Cardiac muscle cell (in vitro differentiated cells and primary cell): ENCODE measurements around the gene MRC2. TPM values are rescaled to one million over a fixed set of nuclear protein-coding genes. Genes with fewer than 3 reads are reported as not detected.
A peak's percentile ranks its signal among the peaks of the same experiment; 100 is the strongest.

Experiments
- DNase-seq, 2 donors: peaks; one replicate each; pipeline versions ENCODE4 v3.0.0 to v3.0.0-alpha.2; 2010 to 2017; ENCODE audit warnings: low read depth in 1 of 2, low spot score in 1 of 2
- H3K27ac ChIP-seq: fragments of 200-600 bp; sonication (generic); 2 replicates; pipeline ENCODE4 v1.5.1; 2016
- H3K27me3 ChIP-seq: fragments of 200-600 bp; sonication (generic); 2 replicates; pipeline ENCODE4 v1.6.0; 2016; ENCODE audit warnings: control low read depth
- H3K36me3 ChIP-seq: fragments of 200-600 bp; sonication (generic); 2 replicates; pipeline ENCODE4 v1.5.1; 2016; ENCODE audit warnings: control low read depth
- H3K4me1 ChIP-seq: fragments of 200-600 bp; sonication (generic); 2 replicates; pipeline ENCODE4 v1.8.1; 2017; ENCODE audit warnings: low read depth, mild to moderate bottlenecking, mixed run types
- H3K4me3 ChIP-seq: fragments of 200-600 bp; sonication (generic); 2 replicates; pipeline ENCODE4 v1.5.1; 2016; ENCODE audit warnings: mild to moderate bottlenecking
- H3K9me3 ChIP-seq: fragments of 200-600 bp; sonication (generic); 2 replicates; pipeline ENCODE4 v1.5.1; 2017; ENCODE audit warnings: low read depth, mild to moderate bottlenecking, control low read depth
- CTCF ChIP-seq: IDR thresholded peaks from 2 replicates; pipeline ENCODE4 v1.5.1; 2012; ENCODE audit warnings: low read depth, mild to moderate bottlenecking, low read length
- polyA plus RNA-seq: library from polyadenylated mRNA; unstranded; fragments of >200 nt; fragmentation: Nextera tagmentation; extraction: Ambion mirVana; gene quantifications from 2 replicates; pipeline ENCODE4 v1.2.1, GENCODE V29; 2016
- total RNA-seq: library from RNA; depleted of rRNA; stranded (reverse); fragments of >200 nt; gene quantifications from 2 replicates; pipeline ENCODE4 v1.2.3, GENCODE V29; 2016

The MRC2 gene
- total and polyA plus RNA-seq, 2 experiments from 2014 or later: 53.1 to 136 TPM

- H3K9me3 ChIP-seq: no peaks in the 10 kb centered on the region
- no peak overlapping the region for H3K4me3 ChIP-seq
- H3K36me3 ChIP-seq: no peaks in the 10 kb centered on the region
- H3K27me3 ChIP-seq: no peaks in the 10 kb centered on the region
- no peak for DNase-seq
- H3K4me1 ChIP-seq: peaks cover 5% of the 10 kb centered on the region
- H3K27ac ChIP-seq: no peak overlapping the region
- no peak for TF ChIP-seq CTCF
These were observed 16.0 kb downstream of the MRC2 start for GRCh38 chr17:62643496-62643895.

GRCh38 chr17:62644487-62645173 lies 17.2 kb downstream of the MRC2 start:
- peak in 1 of 2 donors; percentile 63 for DNase-seq
- H3K9me3 ChIP-seq: no peaks in the 10 kb centered on the region
- H3K27ac ChIP-seq: peak overlapping the region; percentile 56
- no peaks in the 10 kb centered on the region for H3K36me3 ChIP-seq
- no peak overlapping the region for H3K4me3 ChIP-seq
- H3K4me1 ChIP-seq: peaks cover 5% of the 10 kb centered on the region
- no peak for TF ChIP-seq CTCF
- H3K27me3 ChIP-seq: no peaks in the 10 kb centered on the region

- Histone ChIP-seq H3K27me3 (no peaks in the 10 kb centered on the region), H3K36me3 (no peaks in the 10 kb centered on the region), H3K4me3 (no peak overlapping the region), H3K27ac (peak overlapping the region; percentile 9), H3K9me3 (no peaks in the 10 kb centered on the region), H3K4me1 (peaks cover 18% of the 10 kb centered on the region)
- no peak for TF ChIP-seq CTCF
- no peak for DNase-seq
These were observed 20.9 kb downstream of the MRC2 start for GRCh38 chr17:62648251-62648955.

- H3K27me3 ChIP-seq: no peaks in the 10 kb centered on the region
- no peak for TF ChIP-seq CTCF
- H3K4me3 ChIP-seq: no peak overlapping the region
- peaks cover 22% of the 10 kb centered on the region for H3K4me1 ChIP-seq
- H3K27ac ChIP-seq: peak overlapping the region; percentile 9
- no peaks in the 10 kb centered on the region for H3K9me3 ChIP-seq
- DNase-seq: no peak
- H3K36me3 ChIP-seq: no peaks in the 10 kb centered on the region
These were observed 21.5 kb downstream of the MRC2 start for GRCh38 chr17:62648956-62649294.

GRCh38 chr17:62649570-62649969 lies 22.1 kb downstream of the MRC2 start:
- peaks cover 28% of the 10 kb centered on the region for H3K4me1 ChIP-seq
- TF ChIP-seq CTCF: no peak
- no peaks in the 10 kb centered on the region for H3K36me3 ChIP-seq

More at GRCh38 chr17:62649570-62649969, 22.1 kb downstream of the MRC2 start:
- no peak for DNase-seq
- no peak overlapping the region for H3K4me3 ChIP-seq
- H3K27ac ChIP-seq: no peak overlapping the region
- no peaks in the 10 kb centered on the region for H3K27me3 ChIP-seq
- H3K9me3 ChIP-seq: no peaks in the 10 kb centered on the region
